PFSK-1 (cell line): Measurements from ENCODE around the gene ANKRD33B.

Experiments used
- FOXP2 ChIP-seq: optimal IDR thresholded peaks from 2 replicates; pipeline ENCODE3; 2011; ENCODE audit warnings: borderline replicate concordance, control low read depth, inconsistent platforms; ENCODE audit not compliant: insufficient read depth; ENCODE audit errors: extremely low read length, extremely low read depth
- POLR2AphosphoS5 ChIP-seq: IDR thresholded peaks from 2 replicates; pipeline ENCODE4 v1.6.1; 2012; ENCODE audit warnings: low read depth, mild to moderate bottlenecking, control low read depth, low read length, moderate library complexity
- REST ChIP-seq, 2 experiments: IDR thresholded peaks; 2 replicates each; pipeline versions ENCODE4 v1.6.1 to v1.8.0; 2011 to 2012; ENCODE audit warnings: low read depth in 2 of 2, low read length in 2 of 2, control low read depth in 1 of 2, inconsistent platforms in 1 of 2, mild to moderate bottlenecking in 1 of 2, moderate library complexity in 1 of 2; ENCODE audit not compliant: insufficient read depth in 1 of 2
- SIN3A ChIP-seq: IDR thresholded peaks from 2 replicates; pipeline ENCODE4 v1.6.1; 2012; ENCODE audit warnings: mild to moderate bottlenecking, low read length, moderate library complexity, borderline replicate concordance; ENCODE audit not compliant: insufficient read depth
- TAF1 ChIP-seq: IDR thresholded peaks from 2 replicates; pipeline ENCODE4 v1.6.1; 2012; ENCODE audit warnings: low read length, control low read depth, borderline replicate concordance; ENCODE audit not compliant: insufficient read depth

The ANKRD33B gene

GRCh38 chr5:10595293-10595671, 31.4 kb downstream of the ANKRD33B start:
- TF ChIP-seq TAF1 (no peak), POLR2AphosphoS5 (no peak), FOXP2 (no peak), REST (IDR thresholded peaks at IDR 0.05; ENCODE audit: insufficient read depth in 1 of 2, low read depth in 2 of 2, low read length in 2 of 2) (no peak), SIN3A (no peak)

DNA sequence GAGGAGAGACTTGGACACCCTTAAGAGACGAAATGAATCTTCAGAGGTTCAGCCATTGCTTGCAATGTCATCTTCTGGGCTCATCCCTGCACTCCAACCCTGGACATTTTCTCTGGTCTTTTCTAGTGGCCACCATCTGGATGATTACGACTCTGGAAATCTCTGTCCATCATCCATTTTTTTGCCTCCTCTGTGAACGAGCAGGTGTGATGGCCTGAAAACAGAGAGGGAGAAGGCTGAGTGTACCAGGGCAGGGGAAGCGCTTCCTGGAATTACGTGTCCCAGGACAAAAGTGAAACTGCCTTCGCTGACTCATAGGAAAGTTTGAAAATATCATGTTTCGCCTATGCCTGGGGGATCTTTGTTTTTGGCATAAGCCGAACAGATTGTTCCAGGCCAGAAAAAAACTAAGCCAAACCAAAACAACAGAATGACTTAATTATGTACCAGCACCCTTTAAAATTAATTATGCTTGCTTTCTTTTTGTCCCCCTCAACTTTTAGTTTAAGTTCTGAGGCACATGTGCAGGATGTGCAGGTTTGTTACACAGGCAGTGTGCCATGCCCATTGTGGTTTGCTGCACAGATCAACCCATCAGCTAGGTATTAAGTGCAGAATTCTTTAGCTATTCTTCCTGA, 31.9 kb downstream of the ANKRD33B start:
- TF ChIP-seq REST (IDR thresholded peaks at IDR 0.05; ENCODE audit: insufficient read depth in 1 of 2, low read depth in 2 of 2, low read length in 2 of 2) = 0 out of 4 replicates have a peak, but pooled peaks of 1 of the 2 experiments have one; percentile 5
- TF ChIP-seq POLR2AphosphoS5 = no peak

GRCh38 chr5:10596310-10596703, 32.4 kb downstream of the ANKRD33B start:
- TF ChIP-seq REST (IDR thresholded peaks at IDR 0.05; ENCODE audit: insufficient read depth in 1 of 2, low read depth in 2 of 2, low read length in 2 of 2) = no peak
- TF ChIP-seq SIN3A = no peak
- no peak for TF ChIP-seq FOXP2
- no peak for TF ChIP-seq POLR2AphosphoS5
- no peak for TF ChIP-seq TAF1

DNA sequence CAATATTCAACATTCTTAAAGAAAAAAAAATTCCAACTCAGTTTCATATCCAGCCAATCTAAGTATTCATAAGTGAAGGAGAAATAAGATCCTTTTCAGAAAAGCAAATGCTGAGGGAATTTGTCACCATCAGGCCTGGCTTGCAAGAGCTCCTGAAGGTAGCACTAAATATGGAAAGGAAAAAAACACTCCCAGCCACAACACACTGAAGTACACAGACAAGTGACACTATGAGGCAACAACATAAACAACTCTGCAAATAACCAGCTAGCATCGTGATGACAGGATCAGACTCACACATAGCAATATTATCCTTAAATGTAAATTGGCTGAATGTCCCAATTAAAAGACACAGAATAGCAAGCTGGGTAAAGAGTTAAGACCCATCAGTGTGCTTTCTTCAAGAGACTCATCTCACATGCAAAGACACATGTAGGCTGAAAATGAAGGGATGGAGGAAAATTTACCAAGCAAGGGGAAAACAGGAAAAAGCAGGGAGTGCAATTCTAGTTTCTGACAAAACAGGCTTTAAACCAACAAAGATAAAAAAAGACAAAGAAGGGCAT, 33.1 kb downstream of the ANKRD33B start:
- TF ChIP-seq TAF1 = no peak
- TF ChIP-seq REST (IDR thresholded peaks at IDR 0.05; ENCODE audit: insufficient read depth in 1 of 2, low read depth in 2 of 2, low read length in 2 of 2) = no peak
- no peak for TF ChIP-seq SIN3A
- TF ChIP-seq FOXP2 = no peak
- TF ChIP-seq POLR2AphosphoS5 = no peak

DNA sequence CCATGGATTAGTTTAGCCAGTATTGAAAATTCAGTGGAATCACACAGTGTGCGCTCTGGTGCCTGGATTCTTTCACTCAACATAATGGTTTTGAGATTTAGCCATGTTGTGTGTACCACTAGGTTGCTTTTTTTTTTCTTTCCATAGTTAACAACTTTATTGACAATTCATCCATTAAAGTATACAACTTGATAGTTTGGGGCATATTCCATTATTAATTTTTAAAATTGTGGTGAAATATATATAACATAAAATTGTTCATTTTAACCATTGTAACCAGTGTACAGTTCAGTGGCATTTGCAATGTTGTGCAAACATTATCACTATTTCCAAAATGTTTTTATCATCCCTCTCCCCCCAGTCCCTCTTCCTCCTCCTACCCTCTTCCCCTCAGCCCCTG, 35.2 kb downstream of the ANKRD33B start:
- TF ChIP-seq FOXP2 (no peak), SIN3A (no peak), TAF1 (no peak), POLR2AphosphoS5 (no peak), REST (IDR thresholded peaks at IDR 0.05; ENCODE audit: insufficient read depth in 1 of 2, low read depth in 2 of 2, low read length in 2 of 2) (no peak)
